NCI-H446 treated with DMSO at 0.1 percent for 48 hours (cell line): Measurements from ENCODE around the gene ARFGEF3.
"Not testable (repeated sequence)": the region's sequence is repeated elsewhere in the genome, so short reads cannot be mapped to it uniquely, and the experiment has no call there.

Experiments used
- DNase-seq: peaks from one replicate; lab custom pipeline; 2025; lab: John Stamatoyannopoulos, UW

Gene ARFGEF3

DNA sequence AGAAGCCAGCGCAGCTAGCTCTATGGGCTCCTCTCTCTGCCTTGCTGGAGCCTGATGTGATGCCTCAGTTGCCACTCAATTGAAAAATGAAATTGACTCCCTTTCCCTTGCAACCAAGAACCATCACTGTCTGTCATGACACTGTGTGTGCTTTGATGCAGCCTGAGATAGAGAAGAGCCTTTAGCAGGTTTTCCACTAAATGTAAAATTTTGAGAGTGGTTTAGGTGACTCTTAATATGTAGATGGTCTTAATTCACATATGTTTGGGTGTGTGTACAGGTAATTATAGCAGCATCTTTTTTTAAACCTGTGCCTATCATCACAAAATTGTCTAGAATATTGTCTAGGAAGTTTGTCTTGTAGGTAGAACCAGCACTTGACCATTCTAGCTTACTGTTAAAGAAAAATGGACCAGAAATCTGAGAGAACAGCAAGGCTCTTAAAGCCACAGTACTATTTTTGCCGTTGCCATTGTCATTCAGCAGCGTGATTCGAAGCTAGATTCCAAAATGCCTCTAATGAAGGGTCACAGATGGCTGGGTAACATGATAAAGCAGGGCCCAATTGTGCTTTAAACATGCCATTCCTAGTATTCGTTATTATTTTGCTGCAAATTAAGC lies 1.3 kb downstream of the ARFGEF3 start:
- no peak for DNase-seq

DNA sequence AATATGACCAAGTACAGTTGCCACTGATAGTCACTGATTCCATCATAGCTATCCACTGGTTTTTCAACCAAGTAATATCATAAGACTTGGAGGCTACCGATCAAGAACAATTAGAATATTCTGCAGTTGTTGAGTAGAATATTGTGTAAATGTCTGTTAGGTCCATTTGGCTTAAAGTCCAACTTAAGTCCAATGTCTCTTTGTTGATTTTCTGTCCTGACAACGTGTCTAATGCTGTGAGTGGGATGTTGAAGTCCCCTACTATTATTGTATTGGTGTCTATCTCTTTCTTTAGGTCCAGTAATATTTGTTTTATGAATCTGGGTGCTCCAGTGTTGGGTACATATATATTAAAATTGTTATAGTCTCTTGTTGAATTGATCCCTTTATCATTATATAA lies 13.9 kb downstream of the ARFGEF3 start:
- DNase-seq: no peak

DNA sequence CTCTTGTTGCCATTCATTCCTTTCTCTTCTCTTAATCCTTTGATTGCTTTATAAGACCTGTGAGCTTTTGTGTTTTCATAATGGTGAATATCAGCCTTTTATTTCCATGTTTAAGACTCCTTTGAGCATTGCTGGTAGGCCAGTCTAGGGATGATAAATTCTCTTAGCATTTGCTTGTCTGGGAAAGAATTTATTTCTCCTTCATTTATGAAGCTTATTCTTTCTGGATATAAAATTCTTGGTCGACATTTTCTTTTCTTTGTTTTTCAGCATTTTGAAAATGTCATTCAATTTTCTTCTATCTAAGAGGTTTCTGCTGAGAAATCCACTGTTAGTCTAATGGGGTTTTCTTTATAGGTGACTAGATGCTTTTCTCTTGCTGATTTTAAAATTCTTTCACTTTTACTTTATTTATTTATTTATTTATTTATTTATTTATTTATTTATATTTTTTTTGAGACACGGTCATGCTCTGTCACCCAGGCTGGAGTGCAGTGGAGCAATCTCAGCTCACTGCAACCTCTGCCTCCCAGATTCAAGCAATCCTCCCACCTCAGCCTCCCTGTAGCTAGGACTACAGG lies 15.0 kb downstream of the ARFGEF3 start:
- no peak for DNase-seq

DNA sequence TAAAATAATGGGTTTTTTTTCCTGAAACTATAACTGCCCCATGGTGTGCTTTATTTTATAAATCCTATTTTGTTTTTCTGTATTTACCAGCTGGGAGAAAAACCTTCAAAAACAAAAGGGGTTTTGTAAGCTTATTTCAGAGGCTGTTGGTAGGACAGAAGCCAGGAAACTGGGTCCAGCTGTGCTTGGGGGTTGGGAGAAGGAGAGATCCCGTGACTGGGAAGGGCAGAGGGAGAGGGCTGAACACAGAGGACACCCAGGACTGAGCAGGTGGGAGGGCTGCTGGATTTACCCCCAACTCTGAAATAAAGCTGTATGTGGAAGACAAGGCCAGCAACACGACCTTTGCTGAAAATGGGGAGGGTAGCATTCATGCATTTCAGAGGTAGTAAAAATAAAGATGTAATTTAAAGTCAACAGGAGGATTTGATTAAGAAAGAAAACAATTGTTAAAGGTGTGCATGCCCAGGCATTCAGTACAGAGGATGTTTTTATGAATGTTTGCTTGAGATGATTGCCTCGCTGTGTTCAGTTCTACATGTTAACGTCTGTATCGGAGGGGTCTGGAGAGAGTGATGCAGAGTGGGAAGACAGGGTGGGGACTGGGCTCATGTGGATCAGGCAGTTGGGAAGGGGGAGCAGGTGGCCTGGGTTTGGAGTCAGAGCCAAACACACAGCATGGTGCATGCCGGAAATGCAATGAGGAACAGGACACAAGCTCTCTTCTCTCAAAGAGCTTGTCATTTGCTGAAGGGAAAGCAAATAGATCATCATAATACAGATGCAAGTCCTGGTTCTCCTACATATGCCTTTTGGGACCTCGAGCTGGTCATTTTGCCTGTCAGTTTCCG lies 21.4 kb downstream of the ARFGEF3 start:
- DNase-seq: no peak

DNA sequence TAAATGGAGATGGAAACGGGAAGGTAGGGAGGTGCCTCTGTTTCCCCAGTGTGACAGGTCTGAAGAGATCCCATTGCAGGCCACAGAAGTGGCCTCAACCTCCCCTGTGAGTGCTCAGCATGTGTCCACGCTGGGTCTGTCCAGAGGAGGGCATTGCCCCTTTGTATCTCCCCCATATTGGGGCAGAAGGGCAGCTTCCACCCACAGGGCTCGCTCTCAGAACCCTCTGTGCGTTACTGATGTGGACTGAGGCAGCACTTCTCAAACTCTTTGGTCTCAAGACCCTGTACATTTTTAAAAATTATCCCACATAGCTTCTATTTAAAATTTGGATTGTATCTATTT lies 22.0 kb downstream of the ARFGEF3 start:
- no peak for DNase-seq

DNA sequence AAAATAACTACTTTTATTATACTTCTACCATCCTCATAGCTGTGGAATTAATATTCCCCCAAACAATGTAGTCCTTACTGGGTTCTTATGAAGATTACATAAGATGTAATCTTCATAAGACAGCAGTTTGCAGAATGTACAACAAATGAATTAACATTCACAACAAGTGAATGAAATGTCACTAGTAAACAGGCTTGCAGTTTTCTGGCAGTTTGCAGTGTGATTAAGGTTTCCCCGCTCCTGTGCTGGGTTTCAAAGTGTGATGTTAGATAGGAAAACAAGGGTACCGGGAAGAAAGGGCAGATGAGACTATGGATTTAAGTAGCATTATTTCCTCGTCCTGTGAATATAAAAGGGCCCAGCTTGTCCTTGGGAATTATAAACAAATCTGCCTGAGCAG lies 22.5 kb downstream of the ARFGEF3 start:
- DNase-seq: no peak

DNA sequence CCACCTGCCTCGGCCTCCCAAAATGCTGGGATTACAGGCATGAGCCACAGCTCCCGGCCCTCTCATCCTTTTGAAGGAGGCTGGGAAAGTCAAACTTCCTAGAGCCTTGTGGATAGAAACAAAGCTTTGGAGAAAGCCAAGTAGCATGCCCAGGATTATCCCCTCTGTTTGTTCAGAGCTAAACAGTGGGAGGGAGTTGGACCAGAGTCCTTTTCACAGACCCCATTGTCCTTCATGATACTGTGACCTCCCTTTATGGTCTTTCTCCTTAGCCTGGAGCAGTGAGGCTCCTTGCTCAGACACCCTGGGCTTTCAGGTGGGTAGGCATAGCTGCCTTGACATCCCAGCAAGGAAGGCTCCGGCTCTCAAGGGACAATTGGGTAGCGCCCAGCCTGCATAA lies 25.4 kb downstream of the ARFGEF3 start:
- DNase-seq: no peak

DNA sequence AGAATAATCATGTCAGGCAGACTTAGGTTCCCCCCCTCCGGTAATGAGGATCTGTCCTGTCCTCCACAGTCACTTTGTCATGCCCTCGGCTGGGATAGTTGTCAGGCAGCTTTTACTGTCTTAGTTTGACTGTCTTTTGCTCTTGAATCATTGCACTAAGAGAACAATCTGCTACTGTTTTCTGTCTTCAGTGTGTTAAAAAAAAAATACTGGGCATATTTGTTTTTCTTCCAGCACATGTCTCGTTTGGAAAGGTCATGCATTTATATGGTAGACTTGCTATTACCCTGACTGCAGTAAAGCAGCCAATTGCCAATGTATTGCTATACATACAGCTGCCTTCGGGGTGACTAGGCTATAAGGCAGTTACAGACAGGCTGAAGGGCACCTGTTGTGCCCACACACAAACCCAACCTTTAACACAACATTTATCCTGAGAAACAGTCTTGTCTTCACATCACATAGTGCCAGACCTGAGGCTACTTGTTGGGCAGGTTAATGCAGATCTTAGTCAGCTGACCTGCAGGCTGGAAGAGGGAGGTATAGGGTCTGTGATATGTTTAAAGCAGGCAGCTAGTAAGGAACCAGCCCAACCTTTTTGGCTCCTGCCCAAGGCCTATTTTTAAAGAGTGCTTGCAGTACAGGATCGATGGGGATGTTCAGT lies 26.7 kb downstream of the ARFGEF3 start:
- no peak for DNase-seq

DNA sequence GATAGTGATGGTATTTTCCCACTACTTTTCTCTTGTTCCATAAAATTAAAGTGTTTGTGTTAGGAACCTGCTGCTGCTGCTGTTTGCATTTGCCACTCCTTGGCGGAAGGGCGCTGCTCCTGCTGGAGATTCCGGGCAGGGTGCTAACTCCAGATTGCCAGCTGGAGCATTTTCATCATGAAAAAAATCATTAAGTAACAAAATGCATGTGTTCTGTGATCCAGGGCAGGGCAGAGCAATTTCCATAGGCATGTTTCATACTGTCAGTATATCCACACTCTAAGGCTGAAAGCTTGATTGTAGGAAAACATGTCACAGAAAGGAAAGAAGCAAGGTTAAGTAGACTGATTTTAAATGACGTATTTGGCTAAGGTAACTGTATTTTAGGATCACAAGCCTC lies 32.5 kb downstream of the ARFGEF3 start:
- peak; percentile 36 for DNase-seq

DNA sequence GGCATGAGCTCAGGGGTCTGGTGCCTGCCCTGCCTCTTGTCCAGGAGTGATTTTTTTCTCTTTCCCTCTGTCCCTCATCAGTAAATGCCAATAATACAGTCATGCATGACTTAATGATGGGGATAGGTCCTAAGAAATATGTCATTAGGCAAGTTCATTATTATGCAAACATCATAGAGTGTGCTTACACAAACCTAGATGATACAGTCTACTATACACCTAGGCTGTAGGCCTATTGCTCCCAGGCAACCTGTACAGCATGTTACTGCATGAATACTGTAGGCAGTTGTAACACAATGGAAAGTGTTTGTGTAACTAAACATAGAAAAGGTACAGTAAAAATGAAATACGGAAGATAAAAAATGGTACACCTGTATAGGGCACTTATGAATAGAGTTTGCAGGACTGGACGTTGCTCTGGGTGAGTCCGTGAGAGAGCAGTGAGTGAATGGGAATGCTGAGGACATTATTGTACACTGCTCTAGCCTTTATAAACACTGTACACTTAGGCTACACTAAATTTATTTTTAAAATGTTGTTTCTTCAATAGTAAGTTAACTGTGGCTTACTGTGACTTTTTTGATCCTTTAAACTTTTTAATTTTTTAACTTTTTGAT lies 34.5 kb downstream of the ARFGEF3 start:
- no peak for DNase-seq

DNA sequence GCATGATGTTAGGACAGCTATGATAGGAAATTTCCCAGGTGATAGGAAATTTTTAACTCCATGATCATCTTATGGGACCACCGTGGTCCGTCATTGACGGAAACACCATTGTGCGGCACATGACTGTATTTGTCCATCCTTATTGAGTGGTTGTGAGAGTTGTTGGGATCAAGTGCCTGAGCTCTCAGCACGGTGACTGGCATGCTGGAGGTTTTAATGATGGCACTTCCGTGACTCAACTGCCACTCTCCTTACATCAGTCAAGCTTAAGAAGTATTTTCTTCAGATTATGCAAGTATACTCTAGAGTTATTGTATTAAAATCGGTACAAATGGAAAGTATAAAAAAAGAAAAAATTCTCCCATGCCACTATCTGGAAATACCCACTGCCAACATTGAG lies 35.8 kb downstream of the ARFGEF3 start:
- no peak for DNase-seq

DNA sequence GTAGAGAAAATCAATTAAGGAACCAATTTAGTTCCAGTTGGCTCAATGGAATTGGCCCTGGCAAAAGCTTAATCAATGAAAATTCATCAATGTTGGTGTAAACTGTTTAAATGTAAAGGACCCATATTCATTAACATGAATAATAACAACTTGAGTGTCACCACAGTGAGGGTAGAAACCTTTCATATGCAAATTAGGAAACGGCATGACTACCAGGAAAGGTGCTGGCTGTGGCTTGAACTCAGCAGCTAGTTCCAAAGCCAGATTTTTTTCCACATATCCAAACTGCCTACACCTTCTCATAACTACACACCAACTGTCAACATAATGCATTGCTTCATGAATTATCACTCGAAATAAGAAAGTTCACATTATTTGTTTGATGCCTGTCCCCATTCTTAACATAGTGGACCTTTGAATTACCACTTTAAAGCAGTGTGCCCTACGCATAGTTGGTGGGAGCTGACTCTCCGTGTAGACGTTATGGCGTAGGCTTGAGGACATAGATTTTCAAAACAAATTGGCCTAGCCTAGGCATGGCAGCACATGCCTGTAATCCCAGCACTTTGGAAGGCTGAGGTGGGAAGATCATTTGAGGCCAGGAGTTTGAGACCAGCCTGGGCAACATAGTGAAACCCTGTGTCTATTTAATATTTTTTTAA lies 36.8 kb downstream of the ARFGEF3 start:
- DNase-seq: no peak

DNA sequence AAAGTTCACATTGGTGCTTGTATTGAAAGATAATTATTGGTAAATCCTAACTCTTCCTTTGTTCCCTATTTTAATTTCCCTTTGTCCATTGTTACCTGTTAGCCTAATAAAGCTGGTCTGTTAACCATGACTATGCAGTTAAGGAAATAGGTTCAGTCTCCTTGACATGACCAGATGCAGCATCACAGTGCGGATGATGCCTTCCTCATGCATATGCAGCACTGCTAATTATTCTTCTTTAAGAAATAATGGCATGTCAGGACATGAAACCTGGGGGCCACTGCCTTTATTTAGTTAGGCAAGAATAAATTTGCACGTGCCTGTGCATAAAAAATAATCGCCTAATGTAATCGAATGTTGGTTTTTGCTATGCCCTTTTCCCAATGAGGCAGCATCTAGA lies 40.1 kb downstream of the ARFGEF3 start:
- no peak for DNase-seq

DNA sequence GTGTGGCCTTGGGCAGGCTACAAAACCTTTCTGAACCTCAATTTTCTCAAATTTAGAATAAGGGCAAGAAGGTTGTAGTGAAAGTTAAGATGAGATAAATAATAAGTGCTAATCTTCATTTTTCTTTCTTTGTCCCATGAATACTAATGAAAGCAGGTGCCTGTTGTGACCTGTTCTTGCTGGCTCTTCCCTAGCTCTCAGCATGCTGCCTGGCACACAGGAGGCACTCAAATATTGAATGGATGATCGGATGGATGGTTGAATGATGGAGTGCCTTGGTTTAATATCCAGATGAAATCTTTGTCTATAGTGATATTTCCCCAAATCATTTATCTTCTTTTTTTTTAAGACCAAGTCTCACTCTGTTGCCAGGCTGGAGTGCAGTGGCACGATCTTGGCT lies 41.6 kb downstream of the ARFGEF3 start:
- DNase-seq: no peak

DNA sequence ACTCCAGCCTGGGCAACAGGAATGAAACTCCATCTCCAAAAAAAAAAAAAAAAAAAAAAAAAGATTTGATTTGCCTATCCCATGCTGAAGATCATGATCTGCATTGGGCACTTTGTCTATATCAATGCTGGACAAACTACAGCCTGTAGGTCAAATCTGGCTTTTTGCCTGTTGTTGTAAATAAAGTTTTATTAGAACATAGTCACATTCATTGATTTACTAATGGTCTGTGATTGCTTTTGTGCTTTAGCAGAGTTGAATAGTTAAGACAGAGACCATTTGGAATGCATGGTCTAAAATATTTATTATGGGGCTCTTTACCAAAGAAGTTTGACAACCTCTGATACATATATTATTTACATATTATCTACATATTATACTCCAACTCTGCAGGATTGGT lies 42.6 kb downstream of the ARFGEF3 start:
- no peak for DNase-seq

DNA sequence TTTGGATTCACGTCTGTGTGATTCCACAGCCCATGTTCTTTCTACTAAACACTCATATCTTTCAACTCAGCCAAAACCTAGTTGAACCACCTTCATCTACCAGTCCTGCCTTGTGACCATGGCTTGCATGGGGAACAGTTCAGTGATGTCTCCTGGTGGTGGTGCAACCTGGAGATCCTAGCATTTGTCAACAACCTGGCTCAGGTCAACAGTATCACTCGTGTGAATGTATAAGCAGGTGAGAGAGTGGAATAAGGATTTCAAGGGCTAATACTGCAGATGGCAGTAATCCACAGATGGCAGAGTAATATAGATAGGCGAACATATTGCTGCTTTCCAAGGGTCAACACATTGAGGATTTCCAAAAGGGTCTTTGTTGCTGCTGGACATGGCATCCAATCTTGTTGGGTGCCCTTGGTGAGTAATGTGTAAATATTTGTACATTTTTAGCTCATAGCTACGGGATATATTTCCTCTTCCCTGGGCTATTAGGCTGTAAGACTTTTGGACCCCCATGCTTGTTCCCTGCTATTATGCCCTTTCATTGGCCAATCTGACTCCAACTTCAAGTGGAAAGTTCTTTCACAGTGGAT lies 43.1 kb downstream of the ARFGEF3 start:
- no peak for DNase-seq

DNA sequence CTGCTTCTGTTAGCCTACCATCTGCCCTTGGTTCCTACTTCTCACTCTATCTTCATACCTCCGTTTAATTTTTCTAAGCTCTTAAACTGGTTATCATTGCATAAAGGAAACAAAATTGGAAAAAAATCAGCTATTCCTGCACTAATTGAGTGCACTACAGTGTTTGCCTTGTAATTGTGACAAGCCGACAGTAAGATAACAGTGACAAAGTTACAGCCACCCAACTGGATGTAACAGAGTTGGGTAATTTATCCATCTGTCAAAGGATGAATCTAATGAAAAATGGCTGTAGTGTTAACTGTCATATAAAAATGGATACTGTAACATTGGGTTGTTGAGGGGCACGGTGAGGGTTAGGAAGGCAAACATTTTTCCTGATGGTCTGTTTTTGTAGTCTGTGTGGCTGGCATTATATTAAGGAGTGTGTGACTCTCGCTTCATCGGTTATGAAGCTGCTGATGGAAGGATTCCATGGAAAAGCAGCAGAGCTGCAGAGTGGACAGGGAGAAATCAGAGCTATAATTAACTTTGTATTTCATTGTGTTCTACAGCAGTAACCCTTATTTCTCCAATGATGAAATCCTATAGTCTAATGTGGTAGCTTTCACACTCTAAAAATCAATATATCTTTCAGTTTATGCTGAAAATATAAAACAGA lies 43.8 kb downstream of the ARFGEF3 start:
- DNase-seq: no peak

DNA sequence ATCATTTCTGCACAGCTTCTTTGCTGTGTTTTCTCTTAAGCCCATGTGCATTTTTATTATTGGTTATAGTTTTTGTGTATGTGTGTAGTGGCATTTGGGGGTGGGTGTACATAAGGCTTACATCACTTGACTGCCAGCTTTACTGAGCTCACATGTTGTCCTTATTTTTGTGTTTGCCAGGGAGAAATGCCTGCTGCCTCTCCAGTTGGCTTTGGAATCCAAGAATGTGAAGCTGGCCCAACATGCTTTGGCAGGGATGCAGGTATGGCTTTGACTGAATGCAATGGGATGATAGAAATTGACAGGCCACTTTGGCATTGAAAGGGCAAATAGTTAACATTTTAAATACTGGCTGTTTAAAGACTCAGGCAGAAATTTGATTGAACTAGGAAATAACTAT lies 45.1 kb downstream of the ARFGEF3 start:
- DNase-seq: peak; percentile 63

DNA sequence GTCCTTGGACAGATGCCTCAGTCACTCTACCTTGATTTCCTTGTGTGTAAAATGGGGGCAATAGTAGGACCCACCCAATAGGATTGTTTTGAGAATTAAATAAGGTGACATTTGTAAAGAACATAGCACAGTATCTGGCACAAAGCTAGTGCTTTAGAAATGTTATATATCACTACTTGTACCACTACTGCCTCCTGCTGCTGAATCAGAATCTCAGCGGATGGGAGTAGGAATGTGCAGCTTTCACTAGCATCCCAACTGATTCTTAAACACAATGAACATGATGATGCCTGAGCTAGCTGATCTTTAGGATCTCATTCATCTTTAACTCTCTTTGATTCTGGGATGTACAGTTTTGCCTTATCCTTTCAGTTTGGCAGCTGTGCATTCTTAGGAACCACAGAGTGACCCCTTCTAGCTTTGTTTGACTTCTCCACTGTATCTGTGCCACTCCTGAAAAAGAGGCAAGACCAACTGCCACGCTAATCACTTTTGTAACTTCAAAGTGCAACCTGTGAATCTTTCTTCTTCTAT lies 49.4 kb downstream of the ARFGEF3 start:
- no peak for DNase-seq

DNA sequence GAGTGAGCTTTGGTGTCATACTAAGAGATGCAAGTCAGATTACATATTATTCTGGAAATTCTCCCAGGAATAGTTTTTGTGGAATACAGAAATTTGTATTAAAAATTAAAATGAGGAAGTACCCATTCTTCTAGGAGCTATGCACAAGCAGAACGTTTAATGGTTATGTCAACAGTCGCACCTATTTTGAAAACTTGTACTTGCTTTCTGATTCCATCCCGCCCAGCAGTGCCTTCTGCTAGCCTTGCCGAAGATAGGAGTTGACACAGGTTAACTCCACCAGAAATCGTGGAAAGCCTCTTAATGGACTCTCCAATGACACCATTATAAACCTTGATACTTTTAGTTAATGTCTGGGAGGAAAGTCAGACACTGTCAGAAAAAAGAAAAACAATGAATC lies 49.9 kb downstream of the ARFGEF3 start:
- no peak for DNase-seq

DNA sequence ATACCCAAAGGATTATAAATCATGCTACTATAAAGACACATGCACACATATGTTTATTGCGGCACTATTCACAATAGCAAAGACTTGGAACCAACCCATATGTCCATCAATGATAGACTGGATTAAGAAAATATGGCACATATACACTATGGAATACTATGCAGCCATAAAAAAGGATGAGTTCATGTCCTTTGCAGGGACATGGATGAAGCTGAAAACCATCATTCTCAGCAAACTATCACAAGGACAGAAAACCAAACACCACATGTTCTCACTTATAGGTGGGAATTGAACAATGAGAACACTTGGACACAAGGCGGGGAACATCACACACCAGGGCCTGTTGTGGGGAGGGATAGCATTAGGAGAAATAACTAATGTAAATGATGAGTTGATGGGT lies 50.8 kb downstream of the ARFGEF3 start:
- not testable (repeated sequence) for DNase-seq
